H54 (cell line): ENCODE results near the gene CARHSP1.
"Not testable (repeated sequence)": the region's sequence is repeated elsewhere in the genome, so short reads cannot be mapped to it uniquely, and the experiment has no call there.

Experiments used
- DNase-seq: peaks from one replicate; pipeline ENCODE4 v3.0.0; 2011; ENCODE audit warnings: low spot score, mixed read lengths; ENCODE audit not compliant: insufficient read length
- FAIRE-seq: peaks from 3 replicates; lab custom pipeline; 2011; peaks lifted over from hg19 to GRCh38; lab: Jason Lieb, UNC
- POLR2A ChIP-seq: IDR thresholded peaks from 2 replicates; pipeline ENCODE4 v1.6.1; 2011; ENCODE audit warnings: low read depth, mild to moderate bottlenecking, low read length

CARHSP1 gene

DNA sequence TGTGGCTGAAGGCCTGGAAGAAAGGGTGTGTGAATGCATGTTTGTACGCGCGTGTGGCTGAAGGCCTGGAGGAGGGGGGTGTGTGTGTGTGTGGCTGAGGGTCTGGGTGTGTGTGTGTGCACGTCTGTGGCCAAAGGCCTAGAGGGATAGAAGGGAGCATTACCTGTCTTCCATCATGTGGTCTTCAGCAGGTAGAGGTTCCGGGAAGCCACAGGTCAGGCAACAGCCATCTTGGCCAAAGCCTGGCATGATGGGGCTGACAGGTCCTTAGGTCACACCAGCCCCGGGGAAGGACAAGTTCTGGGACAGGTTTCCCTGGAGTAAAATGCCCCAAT is 18.6 kb upstream of the CARHSP1 start:
- no peak for FAIRE-seq
- TF ChIP-seq POLR2A, result no peak
- DNase-seq, result no peak

DNA sequence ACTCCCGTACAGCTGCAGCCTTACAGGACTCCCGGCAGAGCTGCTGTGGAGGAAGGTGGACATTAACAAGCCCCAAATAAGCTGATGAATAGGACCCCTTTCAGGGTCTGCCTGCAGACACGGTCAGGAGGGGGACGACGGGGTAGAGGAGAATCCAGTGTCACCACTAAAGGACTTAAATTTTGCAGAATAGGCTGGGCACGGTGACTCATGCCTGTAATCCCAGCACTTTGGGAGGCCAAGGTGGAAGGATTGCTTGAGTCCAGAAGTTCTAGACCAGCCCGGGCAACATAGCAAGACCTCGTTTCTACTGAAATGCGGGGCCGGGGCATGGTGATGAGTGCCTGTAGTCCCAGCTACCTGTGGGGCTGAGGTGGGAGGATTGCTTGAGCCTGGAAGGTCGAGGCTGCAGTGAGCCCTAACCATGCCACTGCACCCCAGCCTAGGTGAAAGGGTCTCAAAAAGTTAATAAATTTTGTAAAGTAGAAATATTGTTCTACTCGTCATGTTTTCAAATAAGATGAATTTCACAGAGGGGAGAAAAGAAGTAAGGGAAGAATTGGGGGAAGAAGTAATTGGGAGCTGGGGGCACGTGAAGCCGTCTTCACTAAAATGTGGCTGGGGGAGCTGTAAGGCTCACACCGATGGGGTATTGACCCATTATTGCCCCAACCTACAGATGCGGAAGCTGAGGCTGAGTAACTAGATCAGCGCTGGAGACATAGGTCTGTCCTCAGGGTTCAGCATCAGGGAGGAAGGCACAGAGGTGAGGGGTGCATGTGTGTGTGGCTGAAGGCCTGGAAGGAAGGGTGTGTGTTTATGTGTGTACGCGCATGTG is 18.0 kb upstream of the CARHSP1 start:
- no peak for FAIRE-seq

DNA sequence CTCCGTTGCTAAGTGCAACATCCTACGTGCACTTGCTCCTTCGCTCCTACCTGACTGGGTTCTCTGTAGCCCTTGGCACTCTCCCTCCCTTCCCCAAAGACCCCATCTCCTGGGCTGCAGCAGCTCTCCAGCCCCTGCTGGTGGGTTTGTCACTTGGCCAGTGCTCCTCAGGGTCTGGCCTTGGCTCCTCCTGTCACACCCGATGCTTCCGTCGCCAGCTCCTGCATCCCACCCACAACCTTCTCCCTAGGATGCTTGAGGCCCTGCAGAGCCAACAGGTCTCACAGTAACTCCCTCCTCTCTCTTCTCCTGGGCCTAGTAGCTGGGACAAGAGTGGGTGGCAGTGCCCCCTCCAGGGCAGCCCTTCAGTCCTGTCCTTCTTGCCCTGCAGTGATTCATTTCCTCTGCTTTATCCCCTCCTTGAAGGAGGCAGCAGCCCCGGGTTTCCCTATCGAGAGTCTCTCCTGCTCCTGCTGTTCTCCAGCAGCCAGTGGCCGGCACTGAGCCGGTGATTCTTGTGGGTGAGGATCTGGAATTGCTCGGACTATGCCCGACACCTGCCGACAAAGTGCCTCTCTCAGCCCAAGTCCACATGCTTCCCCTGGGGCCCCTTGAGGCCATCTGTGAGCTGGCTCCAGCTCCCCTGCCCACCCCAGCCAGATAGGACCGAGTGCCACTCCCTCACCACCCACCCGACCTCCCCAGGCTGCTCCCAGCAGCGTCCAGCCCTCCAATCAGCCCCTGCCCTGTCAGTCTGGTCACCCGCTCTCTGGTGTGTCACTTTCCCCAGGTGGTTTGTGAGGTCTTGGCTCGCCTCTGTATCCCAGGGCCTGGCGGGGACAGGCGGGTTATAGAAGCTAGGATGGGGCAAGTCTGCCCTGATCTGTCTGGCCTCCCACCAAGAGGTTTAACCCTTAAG is 17.1 kb upstream of the CARHSP1 start:
- DNase-seq (peak; percentile 66), FAIRE-seq (no peak)
- no peak for TF ChIP-seq POLR2A

More for the DNA sequence above, 18.0 kb upstream of the CARHSP1 start:
- DNase-seq, result no peak
- no peak for TF ChIP-seq POLR2A

DNA sequence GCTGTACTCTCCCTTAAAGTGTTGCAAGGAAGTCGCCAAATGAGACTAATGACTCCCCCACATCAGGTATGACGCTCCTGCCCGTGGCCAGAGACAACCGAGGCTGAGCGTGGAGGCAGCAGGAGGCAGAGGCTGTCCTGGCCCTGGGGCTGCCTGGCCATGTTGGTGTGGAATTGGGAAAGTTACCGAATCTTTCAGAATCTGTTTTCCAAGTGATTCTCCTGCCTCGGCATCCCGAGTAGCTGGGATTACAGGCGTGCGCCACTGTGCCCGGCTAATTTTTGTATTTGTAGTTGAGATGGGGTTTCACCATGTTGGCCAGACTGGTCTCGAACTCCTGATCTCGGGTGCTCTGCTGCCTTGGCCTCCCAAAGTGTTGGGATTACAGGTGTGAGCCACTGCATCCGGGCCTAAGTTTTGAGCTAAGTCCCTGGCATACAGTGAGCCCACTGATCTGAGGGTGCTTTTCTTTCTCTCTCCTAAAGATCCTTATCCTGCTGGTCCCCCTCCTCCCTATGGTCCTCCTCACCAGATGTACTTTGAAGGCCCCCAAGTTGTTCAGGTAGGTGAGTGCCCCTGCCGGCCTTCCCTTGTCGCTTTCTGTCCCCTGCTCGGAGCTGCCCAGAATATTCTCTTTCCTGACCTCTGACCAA is 14.0 kb upstream of the CARHSP1 start:
- DNase-seq (no peak), FAIRE-seq (no peak)

DNA sequence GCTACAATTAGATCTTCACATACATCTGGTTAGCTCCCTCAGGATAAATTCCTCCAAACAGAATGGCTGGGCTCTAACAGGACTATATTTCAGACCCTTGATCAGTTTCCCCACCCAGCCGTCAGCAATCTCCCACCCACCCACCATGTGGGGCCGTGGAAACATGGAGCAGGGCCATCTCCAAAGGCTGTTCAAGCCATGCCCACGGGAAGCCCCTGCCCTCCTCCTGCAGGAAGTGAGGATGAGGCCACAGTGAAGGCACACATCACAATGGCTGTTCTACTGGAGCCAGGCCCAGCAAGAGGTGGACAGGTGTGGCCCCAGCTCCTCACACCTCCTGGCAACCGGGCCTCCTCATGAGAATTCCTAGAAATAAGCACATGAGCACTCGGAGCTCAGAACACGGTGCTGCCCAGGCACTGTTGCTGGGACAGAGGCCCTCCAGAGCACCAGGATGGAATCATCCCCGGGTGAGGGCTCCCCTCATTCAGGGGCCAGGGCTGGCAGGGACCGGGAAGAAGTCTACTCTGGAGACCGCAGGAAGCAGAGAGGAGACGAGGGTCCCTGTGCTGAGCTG is 13.3 kb upstream of the CARHSP1 start, which contains the start of gene LITAFD:
Gene LITAFD, plus strand, starts transcription at position 311 of the 577 bp plus-strand sequence. CDS start 2,005 bp downstream, outside the sequence.
- DNase-seq, result no peak
- TF ChIP-seq POLR2A, result no peak
- FAIRE-seq, result no peak

More for the DNA sequence above, 14.0 kb upstream of the CARHSP1 start:
- TF ChIP-seq POLR2A, result no peak

DNA sequence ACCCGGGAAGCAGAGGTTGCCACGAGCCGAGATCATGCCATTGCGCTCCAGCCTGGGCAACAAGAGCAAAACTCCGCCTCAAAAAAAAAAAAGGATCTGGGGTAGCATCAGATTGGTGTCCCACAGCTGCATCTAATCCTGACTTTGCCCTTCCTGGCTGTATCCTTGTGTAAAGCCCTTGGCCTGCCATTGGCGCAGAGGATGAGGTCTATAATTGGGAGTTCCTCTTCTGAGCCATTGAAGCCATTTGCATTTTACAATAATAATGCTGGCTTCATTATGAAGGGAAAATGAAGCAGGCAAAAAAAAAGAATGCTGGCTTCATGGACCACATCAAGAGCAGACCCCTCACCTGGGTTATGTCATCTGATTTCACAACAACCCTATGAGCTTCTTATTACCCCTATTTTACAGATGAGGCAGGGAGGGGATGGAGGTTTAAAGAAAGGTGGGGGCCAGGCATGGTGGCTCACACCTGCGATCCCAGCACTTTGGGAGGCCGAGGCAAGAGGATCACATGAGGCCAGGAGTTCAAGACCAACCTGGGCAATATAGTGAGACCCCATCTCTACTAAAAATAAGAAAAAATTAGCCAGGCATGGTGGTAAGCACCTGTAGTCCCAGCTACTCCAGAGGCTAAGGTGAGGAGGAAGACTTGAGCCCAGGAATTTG is 12.2 kb upstream of the CARHSP1 start:
- FAIRE-seq (no peak), DNase-seq (no peak)
- TF ChIP-seq POLR2A, result no peak

DNA sequence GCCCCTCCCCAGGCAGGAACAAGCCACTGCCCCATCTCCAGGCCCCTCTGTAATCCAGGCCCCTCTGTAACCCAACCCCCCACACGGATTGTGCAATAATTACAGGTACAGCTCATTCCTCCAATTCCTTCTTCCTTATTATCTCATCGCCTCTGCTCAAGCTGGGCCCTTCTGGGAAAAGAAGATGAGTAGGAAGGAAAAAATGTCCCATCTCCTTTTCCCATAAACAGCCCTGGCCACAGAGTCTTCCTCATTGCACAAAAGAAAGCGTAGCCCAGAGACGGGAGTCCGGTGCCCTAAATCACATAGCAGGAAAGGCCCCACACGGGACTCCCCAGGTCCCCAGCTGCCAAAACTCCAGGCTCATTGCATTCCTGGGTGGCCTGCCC is 9.7 kb upstream of the CARHSP1 start:
- no peak for DNase-seq
- TF ChIP-seq POLR2A, result no peak
- FAIRE-seq, result no peak

DNA sequence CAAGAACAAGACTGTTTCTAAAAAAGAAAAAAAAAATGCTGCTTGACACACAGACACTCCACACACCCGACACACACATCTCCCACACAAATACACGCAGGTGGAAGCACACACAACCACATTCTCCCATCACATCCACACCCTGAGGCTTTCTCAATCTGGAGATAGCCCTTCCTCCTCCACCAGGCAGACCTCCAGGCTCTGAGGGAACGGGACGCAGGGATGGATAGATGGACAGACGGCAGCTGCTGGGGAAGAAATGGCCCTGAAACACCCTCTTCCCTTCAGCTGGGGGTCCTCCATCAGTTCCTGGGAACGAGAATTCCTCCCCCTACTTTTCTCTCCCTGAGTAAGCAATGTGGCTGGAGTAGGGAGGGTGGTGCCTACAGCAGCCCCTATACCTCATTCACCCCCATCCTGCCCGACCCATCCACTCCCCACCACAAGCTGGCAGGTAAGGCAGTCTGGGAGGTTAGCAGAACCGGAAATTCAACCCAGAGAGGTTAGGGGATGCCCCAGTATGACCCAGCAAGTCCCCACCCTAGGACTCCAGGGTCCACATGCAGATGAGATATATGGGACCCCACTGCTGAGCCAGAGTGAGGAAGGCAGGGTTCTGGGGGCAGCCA is 9.2 kb upstream of the CARHSP1 start:
- DNase-seq (no peak), FAIRE-seq (no peak)
- no peak for TF ChIP-seq POLR2A

DNA sequence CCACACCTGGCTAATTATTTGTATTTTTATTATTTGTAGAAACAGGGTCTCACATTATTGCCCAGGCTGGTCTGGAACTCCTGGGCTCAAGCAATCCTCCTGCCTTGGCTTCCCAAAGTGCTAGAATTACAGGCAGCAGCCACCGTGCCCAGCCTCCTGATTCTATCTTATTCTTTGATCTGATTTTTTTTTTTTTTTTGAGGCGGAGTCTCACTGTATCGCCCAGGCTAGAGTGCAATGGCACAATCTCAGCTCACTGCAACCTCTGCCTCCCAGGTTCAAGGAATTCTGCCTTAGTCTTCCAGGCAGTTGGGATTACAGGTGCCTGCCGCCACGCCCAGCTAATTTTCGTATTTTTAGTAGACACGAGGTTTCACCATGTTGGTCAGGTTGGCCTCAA is 6.5 kb upstream of the CARHSP1 start:
- not testable (repeated sequence) for FAIRE-seq, DNase-seq

DNA sequence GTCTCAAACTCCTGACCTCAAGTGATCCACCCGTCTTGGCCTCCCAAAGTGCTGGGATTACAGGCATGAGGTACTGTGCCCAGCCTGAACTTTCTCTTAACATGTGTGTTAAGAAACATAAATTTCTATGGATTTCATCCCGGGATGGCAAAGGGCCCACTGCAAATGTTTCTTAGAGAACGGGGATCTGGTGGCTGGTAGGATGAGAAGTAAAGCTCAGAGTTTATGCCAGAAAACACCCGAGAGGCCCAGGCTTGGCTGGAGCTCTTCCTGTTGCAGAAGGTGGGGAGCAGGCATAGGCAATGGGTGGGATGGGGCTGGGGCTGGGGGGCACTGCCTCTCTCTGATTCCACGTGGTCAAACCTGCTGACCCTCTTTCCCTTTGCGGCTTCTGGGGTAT is 5.6 kb upstream of the CARHSP1 start:
- no peak for TF ChIP-seq POLR2A
- DNase-seq (no peak), FAIRE-seq (no peak)

DNA sequence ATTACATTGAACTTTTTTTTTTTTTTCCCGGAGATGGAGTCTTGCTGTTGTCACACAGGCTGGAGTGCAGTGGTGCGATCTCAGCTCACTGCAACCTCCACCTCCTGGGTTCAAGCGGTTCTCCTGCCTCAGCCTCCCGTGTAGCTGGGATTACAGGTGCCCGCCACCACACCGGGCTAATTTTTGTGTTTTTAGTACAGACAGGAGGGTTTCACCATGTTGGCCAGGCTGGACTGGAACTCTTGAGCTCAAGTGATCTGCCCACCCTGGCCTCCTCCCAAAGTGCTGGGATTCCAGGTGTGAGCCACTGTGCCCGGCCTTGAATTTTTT is 5.0 kb upstream of the CARHSP1 start:
- FAIRE-seq, result not testable (repeated sequence)

DNA sequence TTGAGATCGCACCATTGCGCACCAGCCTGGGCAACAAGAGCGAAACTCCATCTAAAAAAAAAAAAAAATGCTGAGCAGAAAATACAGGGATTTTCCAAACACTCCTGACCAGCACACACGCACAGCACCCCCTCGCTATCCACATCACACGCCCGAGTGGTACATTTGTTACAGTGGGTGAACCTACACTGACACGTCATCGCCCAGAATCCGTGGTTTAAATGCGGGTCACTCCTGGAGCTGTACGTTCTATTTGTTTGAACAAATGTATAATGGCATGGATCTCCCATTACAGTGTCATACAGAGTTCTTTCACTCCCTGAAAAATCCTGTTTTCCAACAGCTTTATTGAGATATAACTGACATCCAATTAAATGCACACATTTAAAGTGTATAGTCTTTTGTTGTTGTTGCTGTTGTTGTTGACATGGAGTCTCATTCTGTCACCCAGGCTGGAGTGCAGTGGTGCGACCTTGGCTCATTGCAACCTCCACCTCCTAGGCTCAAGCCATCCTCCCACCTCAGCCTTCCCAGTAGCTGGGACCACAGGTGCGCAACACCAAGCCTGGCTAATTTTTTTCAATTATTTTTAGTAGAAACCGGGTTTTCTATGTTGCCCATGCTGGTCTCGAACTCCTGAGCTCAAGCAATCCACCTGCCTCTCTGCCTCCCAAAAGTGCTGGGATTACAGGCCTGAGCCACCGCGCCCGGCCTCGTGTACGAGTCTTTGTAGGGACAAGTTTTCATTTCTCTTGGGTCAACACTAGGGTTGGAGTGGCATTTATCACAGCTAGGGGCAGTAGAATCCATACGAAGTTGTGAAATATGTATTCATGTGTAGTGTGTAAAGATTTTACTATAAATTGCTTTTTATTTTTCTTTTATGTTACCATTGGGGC is 4.4 kb upstream of the CARHSP1 start:
- FAIRE-seq (no peak), DNase-seq (no peak)
- TF ChIP-seq POLR2A, result no peak

More for the DNA sequence above, 5.0 kb upstream of the CARHSP1 start:
- DNase-seq, result not testable (repeated sequence)

DNA sequence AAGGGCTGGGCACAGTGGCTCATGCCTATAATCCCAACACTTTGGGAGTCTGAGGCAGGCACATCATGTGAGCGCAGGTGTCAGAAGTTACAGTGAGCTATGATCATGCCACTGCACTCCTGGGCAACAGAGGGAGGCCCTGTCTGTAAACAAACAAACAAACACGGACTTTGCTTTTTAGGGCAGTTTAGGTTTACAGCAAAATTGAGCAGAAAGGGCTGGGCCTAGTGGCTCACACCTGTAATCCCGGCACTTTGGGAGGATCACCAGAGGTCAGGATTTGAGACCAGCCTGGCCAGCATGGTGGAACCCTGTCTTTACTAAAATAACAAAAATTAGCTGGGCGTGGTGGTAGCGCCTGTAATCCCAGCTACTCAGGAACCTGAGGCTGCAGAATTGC is 3.3 kb upstream of the CARHSP1 start:
- FAIRE-seq, result no peak
- TF ChIP-seq POLR2A, result no peak
- DNase-seq, result no peak

DNA sequence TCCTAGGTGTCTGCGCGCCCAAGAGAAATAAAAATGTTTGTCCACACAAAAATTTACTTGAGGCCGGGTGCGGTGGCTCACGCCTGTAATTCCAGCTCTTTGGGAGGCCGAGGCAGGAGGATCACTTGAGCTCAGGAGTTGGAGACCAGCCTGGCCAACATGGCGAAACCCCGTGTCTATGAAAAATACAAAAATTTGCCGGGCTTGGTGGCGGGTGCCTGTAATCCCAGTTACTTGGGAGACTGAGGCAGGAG is 1.1 kb upstream of the CARHSP1 start:
- DNase-seq, FAIRE-seq: not testable (repeated sequence)
